Stimulated activated CD4-positive, alpha-beta T cell treated with anti-CD3 and anti-CD28 coated beads, TNF-alpha, amount 100 ng/mL, for 1 hour (primary cell): ENCODE data around the gene SLC7A6.

Experiments
- DNase-seq, 3 donors: peaks; one replicate each; pipeline ENCODE4 v3.0.0-alpha.2; 2020; ENCODE audit warnings: low read depth in 3 of 3, low spot score in 1 of 3

SLC7A6 gene

DNA sequence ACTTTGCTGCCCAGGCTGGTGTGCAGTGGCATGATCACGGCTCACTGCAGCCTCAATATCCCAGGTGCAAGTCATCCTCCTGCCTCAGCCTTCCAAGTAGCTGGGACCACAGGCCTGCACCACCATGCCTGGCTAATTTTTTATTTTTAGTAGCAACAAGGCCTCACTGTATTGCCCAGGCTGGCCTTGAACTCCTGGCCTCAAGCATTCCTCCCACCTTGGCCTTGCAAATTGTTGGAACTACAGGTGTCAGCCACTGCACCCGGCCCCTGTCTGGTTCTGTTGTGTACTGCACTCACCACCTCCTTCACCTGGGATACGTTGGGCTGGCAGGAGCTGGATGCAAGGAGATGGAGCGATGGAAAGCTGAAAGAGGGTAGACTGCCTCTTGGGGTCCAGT lies 10.6 kb upstream of the SLC7A6 start:
- DNase-seq, result no peak

DNA sequence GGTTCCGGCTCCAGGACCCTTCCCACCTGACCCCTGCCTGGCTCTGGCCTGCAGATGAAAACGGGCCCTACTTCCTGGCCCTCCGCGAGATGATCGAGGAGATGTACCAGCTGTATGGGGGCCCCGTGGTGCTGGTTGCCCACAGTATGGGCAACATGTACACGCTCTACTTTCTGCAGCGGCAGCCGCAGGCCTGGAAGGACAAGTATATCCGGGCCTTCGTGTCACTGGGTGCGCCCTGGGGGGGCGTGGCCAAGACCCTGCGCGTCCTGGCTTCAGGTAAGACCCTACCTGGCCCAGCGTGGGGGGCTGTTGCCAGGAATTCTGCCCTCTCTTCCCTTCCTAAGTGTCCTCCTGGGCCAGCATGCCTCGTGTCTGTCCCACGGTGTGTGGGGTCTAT lies 8.6 kb upstream of the SLC7A6 start:
- no peak for DNase-seq

DNA sequence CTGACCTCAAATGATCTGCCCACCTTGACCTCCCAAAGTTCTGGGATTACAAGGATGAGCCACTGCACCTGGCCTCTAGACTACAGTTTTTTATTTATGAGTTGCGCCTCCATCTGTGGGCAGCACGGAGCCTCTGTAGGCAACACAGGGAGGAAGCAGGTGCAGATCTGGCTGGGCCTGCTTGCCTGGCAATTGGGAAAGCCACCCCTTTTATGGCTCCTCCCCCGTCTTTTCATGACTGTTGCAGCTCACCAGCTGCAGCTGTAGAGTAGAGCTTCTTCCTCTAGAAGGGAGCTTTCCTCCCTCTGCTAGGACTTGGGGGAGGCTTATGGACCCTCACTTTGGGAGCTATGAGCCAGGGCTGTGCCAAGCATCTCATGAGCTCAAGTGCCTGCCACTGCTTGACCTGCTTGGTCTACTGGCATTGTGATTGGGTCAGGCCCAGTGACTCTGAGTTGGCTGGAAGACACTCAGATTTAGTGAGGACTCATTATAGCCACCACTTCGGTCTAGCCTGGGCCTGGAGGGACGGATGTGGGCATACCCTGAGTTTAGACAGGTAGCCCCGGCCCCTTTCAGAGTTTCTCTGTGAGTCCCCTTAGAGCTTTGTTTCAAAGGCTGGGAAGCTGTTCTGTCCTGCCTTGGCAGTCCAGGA lies 6.9 kb upstream of the SLC7A6 start:
- DNase-seq, result no peak

DNA sequence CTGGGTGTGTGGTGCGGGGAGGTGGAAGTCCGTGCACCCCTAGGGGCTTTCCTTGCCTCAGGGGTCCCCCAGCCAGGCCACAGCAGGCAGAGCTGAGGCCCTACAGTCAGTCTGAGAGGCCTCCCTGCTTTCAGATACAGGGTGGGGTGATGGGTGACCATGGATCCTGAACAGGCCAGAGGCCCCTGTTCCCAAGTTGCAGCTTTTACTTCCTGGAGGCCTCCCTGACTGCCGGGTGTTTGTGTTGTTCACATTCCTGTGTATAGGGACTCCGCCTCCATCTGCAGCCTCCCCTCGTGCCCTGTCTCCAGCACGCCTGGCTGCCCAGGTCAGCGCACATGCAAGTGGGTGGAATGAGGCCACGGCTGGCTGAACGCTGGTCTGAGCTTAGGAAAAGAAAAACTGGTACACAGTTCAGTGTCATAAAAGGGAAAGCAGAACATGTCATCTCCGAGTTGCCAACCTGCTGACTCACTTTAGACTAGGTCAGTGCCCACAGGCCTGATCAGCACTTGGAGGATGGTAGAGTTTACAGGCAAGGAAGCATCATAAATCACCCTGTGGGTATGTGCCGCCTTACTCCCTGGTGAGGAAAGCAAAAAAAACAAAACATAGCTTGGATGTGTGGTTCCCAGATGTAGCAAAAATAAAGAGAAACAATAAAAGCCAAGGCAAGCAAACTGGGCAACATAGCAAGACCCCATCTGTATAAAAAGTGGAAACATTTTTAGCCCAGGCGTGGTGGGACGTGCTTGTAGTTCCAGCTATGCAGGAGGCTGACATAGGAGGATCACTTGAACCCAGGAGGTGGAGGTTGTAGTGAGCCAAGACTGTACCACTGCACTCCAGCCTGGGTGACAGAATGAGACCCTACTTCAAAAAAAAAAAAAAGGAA lies 6.2 kb upstream of the SLC7A6 start:
- DNase-seq, result no peak

DNA sequence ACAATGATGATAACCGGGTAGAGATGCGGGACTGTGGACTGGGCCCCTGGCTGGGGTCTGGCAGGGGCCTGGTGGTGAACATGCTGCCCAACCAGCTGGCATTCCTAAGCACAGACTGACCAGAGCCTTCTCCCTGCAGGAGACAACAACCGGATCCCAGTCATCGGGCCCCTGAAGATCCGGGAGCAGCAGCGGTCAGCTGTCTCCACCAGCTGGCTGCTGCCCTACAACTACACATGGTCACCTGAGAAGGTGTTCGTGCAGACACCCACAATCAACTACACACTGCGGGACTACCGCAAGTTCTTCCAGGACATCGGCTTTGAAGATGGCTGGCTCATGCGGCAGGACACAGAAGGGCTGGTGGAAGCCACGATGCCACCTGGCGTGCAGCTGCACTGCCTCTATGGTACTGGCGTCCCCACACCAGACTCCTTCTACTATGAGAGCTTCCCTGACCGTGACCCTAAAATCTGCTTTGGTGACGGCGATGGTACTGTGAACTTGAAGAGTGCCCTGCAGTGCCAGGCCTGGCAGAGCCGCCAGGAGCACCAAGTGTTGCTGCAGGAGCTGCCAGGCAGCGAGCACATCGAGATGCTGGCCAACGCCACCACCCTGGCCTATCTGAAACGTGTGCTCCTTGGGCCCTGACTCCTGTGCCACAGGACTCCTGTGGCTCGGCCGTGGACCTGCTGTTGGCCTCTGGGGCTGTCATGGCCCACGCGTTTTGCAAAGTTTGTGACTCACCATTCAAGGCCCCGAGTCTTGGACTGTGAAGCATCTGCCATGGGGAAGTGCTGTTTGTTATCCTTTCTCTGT lies 5.1 kb upstream of the SLC7A6 start:
- no peak for DNase-seq

DNA sequence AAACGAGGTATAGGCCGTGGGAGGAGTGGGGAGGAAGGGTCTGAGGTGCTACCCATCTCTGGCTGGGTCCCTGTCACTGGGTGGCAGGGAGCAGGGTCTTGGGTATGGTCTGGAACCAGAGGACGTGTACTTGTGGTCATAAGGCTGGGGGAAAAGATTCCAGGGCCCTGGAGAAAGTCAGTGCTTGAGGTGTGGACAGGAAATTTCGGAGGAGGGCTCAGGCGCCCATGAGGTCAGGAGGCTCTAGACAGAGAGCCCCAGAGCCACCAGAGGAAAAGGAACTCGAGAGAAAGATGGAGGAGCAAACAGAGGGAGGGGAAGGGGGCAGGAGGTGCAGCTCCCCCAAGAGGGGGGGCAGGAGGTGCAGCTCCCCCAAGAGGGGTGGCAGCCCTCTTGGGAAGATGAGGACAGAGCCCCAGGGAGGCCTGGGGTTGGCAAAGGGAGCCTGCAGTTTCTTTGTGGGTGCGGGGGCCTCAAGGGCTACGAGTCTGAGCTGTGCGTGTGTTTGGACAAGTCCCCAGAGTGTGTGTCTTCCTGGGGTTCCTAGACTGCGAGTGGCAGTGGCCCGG lies 683 bp upstream of the SLC7A6 start:
- DNase-seq, result no peak

DNA sequence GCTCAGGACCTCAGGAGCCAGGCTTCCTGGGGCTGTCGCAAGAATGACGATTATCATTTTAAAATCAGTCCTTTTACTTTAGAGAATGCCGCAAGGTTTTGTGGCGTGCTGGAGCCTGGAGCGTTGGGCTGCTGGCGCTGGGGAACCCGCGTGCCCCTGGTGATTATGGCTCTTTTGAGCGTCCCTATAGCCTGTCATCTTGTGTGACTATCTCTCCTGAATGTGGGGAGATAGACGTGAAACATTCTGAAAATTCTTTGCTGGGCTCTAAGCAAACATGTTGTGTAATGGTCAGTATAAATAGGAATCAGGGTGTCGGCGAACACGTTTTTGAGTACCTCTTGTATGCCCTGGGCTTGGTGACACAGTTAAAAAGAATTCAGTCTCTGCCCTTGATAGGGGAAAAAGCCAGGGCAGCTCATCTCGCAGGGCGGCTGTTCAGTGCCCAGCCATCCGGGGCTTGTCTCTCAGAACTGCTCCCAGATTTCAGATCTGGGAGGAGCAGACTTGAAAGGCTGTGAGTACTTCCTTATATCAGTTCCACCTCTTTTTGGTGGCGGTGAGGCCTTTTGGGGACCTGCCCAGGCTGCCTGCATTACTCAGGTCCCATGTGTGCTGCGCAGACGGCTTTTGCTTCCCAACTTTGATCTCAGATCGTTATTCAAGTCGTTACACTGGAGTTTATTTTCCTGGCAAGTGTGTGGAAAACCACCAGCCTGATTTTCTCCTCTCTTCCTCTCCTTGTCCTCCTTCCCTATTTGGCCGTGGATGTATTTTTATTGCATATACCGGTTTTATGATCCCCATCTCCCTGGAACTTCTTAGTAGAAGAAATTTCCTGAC lies 973 bp downstream of the SLC7A6 start:
- no peak for DNase-seq

DNA sequence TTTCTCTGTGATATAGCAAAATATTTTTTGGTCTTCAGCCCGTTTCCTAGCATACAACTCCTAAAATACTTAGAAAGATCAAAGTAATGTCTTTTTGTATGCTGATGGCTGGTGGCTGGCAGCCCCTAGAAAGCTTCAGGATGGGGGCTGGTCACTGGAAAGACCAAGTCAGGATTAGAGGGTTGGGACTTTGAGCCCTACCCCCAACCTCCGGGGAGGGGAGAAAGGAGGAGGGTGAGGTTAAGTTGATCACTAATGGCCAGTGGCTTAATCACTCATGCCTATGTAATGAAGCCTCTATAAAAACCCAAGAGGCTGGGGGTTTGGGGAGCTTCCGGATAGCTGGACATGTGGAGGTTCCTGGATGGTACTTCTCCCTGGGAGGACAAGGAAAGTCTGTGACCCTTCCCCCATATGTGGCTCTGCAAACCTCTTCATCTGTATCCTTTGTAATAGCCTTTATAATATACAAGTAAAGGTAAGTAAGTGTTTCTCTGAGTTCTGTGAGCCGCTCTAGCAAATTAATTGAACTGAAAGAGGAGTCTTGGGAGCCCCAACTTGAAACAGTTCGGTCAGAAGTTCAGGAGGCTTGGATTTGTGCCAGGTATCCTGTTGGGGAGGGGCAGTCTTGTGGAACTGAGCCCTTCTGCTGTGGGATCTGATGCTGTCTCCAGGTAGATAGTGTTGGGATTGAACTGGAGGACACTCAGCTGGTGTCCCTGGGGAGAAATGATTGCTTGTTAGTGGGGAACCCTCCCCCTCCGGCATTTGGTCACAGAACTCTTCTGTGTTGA lies 3.5 kb downstream of the SLC7A6 start:
- DNase-seq, result no peak

DNA sequence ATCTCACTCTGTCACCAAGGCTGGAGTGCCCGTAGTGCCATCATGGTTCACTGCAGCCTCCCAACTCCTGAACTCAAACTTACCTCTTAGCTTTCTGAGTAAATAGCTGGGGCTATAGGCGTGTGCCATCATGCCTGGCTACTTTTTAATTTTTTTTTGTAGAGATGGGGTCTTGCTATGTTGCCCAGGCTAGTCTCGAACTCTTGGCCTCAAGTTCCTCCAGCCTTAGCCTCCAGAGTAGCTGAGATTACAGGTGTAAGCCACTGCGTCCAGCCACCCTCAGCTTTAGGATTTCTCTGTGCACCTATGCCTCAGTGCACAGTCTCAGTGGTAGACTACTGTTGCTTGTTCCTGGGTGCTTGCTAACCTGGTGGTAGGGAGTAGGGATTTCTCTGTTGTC lies 5.5 kb downstream of the SLC7A6 start:
- no peak for DNase-seq

DNA sequence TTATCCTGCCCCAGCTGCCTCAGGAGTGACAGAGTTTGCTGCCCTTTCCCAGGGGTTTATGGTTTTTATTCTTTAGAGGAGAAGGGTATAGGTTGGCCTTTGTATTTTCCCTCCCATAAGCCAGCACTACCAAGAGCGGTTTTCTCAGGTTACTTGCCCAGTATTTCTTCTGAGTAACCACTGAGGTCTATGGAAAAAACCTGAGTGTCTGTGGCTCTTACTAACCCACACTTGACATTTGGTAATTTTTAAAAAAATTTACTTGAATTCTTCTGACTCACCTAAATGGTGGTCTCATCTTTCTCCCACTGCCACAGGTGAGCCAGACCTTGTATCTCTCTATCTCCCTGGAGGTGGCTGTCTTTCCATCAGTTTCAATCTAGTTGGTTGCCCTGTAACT lies 6.0 kb downstream of the SLC7A6 start:
- DNase-seq, result no peak

DNA sequence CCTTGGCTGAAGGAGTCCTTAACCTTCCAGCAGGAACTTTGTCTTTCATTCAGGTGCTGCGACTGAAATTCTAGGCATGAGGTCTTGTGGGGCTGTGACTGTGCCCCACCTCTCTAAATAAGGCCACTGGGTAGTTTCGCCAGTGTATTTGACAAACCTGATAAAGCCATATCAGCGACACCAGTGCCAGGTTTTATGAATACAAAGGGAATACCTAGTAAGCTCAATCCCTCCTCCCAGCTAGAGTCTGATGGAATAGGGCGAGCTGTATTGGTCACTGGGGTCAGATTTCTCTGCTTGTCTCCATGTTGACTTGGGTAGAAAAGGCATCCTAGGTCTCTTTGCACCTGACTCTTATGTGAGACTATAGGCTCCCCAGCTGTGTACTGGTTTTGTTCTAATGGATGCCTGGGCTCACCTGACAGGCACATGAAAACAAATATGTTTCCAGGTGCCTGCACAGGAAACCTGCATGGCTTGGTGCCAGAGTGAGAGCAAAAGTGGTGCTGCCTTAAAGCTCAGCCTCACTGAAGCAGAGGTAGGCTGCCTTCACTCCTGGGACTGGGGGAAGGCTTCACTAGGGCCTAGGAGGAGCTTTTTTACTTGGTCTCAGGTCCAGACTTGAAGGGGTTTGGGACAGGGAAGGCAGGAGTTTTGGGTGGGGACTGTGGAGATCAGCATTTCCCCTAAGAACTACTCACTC lies 8.3 kb downstream of the SLC7A6 start:
- DNase-seq, result no peak

DNA sequence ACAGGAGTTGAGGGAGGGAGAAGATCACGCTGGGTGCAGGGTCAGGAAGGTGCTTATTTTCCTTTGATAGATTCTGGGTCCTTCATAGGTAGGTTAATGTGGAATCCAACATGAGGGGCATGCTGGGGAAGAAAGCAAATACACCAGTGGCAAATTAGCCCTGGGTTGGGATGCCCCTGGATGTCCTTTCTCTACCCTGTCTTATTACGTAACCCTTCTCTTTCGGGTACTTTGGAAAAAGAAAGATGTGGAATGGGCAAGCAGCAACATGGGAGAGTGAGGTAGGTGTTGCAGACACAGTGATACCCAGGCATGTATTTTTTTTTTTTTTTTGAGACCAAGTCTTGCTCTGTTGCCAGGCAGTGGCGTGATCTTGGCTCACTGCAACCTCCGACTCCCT lies 9.1 kb downstream of the SLC7A6 start:
- DNase-seq, result no peak

DNA sequence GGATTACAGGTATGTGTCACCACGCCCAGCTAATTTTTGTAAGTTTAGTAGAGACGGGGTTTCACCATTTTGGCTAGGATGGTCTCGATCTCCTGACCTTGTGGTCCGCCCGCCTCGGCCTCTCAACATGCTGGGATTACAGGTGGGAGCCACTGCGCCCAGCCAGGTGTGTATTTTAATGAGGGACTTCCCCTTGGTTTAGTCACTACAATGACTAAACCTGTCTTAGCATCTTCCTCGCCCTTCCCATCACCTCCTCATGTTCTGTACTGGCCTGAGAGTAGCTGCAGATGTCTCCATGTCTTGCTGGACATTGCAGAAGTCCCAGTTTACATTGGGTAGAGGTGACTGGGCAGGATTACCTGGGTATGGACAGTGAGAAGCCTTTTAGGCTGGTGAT lies 9.6 kb downstream of the SLC7A6 start:
- no peak for DNase-seq

DNA sequence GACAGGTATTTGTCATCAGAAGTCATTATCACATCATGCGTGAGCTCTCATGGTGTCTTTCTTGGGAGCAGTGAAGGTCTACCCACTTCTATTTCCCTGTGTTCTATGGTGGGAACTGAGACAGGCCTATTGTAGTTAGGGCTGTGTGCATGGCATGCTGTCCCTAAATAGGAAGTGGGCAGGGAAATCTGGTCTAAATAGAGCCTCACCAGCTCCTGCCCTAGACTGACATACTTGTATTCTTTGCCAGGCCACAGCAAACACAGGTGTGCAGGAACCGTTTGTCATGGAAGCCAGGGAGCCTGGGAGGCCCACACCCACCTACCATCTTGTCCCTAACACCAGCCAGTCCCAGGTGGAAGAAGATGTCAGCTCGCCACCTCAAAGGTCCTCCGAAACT lies 10.1 kb downstream of the SLC7A6 start:
- no peak for DNase-seq

DNA sequence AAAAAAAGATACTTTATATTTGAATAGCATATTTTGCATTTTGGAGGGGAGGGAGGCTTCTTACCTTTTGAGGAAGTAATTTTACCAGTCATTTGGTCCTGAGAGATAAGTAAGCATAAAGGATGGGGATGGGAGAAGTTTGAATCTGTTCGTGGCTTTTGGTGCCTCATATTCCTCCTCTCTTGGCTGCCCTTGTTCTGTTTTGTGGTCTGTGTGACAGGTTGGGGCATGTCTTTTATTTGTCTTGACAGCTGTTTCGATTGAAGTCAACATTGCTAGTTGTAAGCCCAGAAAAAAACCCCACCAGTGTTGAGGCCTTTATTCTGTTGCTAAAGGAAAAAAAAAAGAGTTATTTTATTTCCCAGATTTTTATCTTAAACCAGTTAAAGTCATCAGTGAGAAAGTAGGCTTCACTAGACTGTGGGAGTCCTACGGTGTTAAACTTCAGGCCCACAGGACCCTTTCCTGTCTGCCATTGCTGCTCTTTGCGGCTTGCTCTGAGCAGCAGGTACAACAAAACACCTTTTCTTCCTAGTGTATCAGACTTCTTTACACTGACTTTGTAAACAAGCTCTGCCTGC lies 11.4 kb downstream of the SLC7A6 start:
- DNase-seq, result no peak

DNA sequence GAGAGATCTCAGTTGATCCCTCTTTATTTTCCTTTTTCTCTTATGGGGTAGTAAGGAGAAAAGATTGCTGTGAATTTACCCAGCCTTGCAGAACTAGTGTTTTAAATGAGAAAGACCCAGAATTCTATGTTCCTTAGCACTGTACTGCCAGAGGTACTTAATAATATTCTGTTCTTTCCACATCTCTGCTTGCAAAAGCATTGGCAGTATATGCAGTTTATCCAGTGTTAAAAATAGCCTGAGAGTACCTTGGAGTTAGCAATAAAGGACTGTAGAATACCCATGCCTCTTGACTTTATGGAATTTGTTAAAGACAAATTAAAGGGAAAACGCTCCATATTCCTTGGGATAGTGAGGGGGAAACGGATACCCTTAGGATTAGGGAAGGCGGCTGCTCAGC lies 11.9 kb downstream of the SLC7A6 start:
- no peak for DNase-seq

DNA sequence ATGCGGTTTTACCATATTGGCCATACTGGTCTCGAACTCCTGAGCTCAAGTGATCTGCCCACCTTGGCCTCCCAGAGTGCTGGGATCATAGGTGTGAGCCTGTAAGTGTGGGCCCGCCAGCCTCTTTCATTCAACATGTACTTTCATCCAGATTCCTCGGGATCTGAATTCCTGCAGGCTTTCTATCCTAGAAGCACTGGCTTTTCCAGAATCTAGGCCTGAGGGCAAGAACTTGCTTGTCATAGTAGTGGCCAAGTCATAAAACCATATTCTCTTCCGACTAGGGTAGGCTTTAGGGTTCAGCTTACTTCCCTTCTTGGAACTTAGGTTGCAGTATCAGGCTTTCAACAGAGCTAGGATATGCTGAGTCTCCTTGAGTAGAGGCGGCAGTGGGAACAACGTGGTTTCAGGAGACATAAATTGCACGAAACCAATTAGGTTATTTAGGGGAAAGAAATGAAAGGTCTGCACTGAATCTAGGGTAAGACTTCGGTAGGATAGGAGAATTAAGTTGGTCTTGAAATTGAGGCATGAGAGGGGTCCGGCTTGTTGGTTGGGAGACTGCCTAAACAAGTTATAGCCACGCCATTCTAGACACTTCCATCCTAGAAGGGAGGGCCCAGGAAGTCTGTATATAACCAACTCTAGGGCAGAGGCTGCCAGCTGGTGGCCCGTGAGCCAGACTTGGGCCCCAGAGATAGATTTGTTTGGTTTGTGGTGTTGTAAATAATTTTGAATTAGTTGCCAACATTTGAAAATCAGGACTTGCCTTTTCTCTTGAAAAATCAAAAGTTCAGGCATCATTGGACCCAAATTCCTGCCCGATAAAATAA lies 15.6 kb downstream of the SLC7A6 start:
- DNase-seq, result no peak
